ENCODE measurements around the gene MACROH2A1.

MACROH2A1 gene

GRCh38 chr5:135435467-135436330 lies 36.7 kb upstream of the MACROH2A1 start:
- DNase-seq (ENCODE audit: low read depth), result no peak

GRCh38 chr5:135434591-135435466 lies 35.8 kb upstream of the MACROH2A1 start:
- DNase-seq (ENCODE audit: low read depth), result no peak

GRCh38 chr5:135433681-135434426 lies 34.8 kb upstream of the MACROH2A1 start:
- no peak for DNase-seq (ENCODE audit: low read depth)

GRCh38 chr5:135432113-135432512 lies 33.1 kb upstream of the MACROH2A1 start:
- no peak for DNase-seq (ENCODE audit: low read depth)

- no peak for DNase-seq (ENCODE audit: low read depth)
Measured at GRCh38 chr5:135430135-135430437, 31.1 kb upstream of the MACROH2A1 start.

- DNase-seq (ENCODE audit: low read depth), result no peak
Measured at GRCh38 chr5:135429301-135430134, 30.5 kb upstream of the MACROH2A1 start.

GRCh38 chr5:135428586-135428985 lies 29.6 kb upstream of the MACROH2A1 start:
- DNase-seq (ENCODE audit: low read depth), result no peak

GRCh38 chr5:135426102-135427082 lies 27.4 kb upstream of the MACROH2A1 start:
- DNase-seq (ENCODE audit: low read depth), result no peak

GRCh38 chr5:135425641-135426040 lies 26.6 kb upstream of the MACROH2A1 start:
- no peak for DNase-seq (ENCODE audit: low read depth)

- DNase-seq (ENCODE audit: low read depth), result no peak
Measured at GRCh38 chr5:135423846-135424168, 24.8 kb upstream of the MACROH2A1 start.

- no peak for DNase-seq (ENCODE audit: low read depth)
Measured at GRCh38 chr5:135423146-135423845, 24.3 kb upstream of the MACROH2A1 start.

- no peak for DNase-seq (ENCODE audit: low read depth)
Measured at GRCh38 chr5:135422419-135422818, 23.4 kb upstream of the MACROH2A1 start.

GRCh38 chr5:135417083-135417482 lies 18.1 kb upstream of the MACROH2A1 start:
- DNase-seq (ENCODE audit: low read depth), result no peak

- DNase-seq (ENCODE audit: low read depth), result no peak
Measured at GRCh38 chr5:135405082-135405481, 6.1 kb upstream of the MACROH2A1 start.

GRCh38 chr5:135402031-135402430 lies 3.0 kb upstream of the MACROH2A1 start:
- no peak for DNase-seq (ENCODE audit: low read depth)

GRCh38 chr5:135400866-135401265 lies 1.8 kb upstream of the MACROH2A1 start:
- DNase-seq (ENCODE audit: low read depth), result no peak

GRCh38 chr5:135399794-135400542 lies 937 bp upstream of the MACROH2A1 start:
- no peak for DNase-seq (ENCODE audit: low read depth)

GRCh38 chr5:135398160-135398854 lies 724 bp downstream of the MACROH2A1 start:
- DNase-seq (ENCODE audit: low read depth), result no peak

All from stimulated activated CD8-positive, alpha-beta memory T cell treated with anti-CD3 and anti-CD28 coated beads, Interleukin-7, amount 100 ng/mL, for 24 hours (primary cell).